HG02642 (cell line): Measurements from ENCODE around the gene CLCF1.

ENCODE experiments used
- ATAC-seq: cut with Tn5 transposase; IDR thresholded peaks from one replicate; pipeline ENCODE4 v1.9.1; 2021; ENCODE audit warnings: mild to moderate bottlenecking; ENCODE audit not compliant: unreplicated experiment, poor library complexity

The CLCF1 gene

GRCh38 chr11:67396587-67397389 is 23.4 kb upstream of the CLCF1 start:
- no peak for ATAC-seq

DNA sequence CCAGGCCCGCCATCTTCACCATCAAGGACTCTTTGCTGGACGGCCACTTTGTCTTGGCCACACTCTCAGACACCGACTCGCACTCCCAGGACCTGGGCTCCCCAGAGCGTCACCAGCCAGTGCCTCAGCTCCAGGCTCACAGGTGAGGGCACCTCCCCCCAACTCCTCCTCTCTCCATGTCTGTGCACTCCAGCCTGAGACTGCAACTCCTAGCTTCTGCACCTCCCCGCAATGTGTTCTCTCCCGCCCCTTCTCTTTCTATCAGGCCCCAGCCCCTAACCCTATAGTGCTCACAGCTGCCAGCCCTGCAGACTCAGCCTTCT is 22.8 kb upstream of the CLCF1 start:
- no peak for ATAC-seq

DNA sequence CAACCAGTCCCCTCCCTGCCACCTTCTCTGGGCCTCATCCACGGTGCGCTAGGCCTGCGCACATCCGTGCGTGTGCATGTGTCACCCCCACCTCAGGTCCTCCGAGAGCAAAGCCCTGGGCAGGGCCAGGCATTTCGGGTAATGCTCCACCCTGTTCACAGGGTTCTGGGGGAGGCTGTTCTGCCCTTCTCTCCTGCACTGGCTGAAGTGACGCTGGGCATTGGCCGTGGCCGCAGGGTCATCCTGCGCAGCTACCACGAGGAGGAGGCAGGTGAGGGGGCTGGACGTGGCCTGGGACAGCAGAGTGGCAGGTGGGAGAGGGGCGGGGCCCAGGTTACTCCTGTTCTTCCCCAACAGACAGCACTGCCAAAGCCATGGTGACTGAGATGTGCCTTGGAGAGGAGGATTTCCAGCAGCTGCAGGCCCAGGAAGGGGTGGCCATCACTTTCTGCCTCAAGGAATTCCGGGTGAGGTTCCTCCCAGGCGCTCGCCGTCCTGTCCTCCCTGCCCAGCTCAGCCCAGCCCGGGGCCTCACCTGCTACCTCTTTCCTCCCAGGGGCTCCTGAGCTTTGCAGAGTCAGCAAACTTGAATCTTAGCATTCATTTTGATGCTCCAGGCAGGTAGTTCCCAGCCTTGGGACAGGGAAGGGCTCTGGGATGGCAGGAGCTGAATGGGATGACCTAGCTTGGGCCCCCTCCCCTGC is 22.3 kb upstream of the CLCF1 start:
- no peak for ATAC-seq

DNA sequence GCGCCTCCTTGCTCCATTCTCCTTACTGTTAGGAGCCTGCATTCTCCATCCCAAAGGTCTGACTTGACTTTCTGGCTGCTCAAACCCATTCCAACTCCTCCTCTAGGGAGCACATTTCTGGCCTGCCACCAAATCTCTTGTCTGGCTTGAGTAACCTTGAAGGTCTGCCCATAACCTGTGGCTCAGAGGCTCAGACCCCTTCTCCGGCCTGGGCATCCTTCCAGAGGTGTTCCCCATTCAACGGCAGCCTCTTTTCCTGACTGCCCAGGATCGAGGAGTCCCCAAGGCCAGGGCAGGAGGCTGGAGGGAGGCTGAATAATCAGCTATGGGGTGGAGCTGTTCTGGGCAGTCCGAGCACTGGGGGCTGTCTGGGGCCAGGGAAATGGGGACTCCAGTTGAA is 20.6 kb upstream of the CLCF1 start:
- no peak for ATAC-seq

GRCh38 chr11:67393437-67393836 is 20.0 kb upstream of the CLCF1 start:
- ATAC-seq, result no peak

- no peak for ATAC-seq
Observed at GRCh38 chr11:67392183-67392715, 18.9 kb upstream of the CLCF1 start.

GRCh38 chr11:67391304-67392182 is 18.1 kb upstream of the CLCF1 start, which contains the start of gene RAD9A:
Gene RAD9A (plus strand): TSS chr11:67391986. CDS start chr11:67392045, 59 bp downstream.
- peak; percentile 78 for ATAC-seq

GRCh38 chr11:67390947-67391303 is 17.5 kb upstream of the CLCF1 start:
- no peak for ATAC-seq

DNA sequence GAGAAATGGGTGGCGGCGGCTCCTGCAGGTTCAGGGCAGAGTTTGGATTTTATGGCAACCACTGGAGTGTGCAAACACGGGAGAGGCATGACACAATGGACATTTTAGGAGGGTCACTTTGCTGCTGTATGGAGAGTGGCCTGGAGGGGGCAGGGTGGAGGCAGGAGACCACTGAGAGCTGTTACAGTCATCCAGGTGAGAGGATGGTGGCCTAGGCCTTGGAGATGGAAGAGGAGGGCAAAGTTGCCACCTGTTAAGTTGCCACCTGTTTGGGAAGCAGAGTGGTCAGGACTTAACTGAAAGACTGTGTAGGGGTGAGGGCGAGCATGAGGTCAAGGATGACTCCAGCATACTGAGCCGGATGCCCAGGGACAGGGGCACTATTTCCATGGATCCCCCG is 16.1 kb upstream of the CLCF1 start:
- no peak for ATAC-seq

DNA sequence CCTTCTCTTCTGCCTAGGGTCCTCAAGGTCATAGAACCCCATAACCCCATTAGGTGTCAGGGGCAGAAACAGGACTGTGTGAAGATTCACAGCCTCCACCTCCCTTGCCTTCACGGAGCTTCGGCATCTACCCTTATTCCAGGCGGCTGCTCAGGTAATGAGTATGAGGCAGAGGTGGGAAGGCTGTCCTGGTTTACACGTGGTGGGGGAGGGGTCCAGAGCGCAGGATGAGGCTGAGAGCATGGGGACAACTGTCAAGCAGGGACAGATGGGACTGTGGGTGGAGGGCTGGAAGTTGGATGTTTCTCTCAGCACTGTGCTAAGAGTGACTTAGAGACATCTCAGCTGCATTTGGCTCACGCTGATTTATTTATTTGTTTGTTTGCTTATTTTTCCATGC is 14.1 kb upstream of the CLCF1 start:
- ATAC-seq, result no peak

DNA sequence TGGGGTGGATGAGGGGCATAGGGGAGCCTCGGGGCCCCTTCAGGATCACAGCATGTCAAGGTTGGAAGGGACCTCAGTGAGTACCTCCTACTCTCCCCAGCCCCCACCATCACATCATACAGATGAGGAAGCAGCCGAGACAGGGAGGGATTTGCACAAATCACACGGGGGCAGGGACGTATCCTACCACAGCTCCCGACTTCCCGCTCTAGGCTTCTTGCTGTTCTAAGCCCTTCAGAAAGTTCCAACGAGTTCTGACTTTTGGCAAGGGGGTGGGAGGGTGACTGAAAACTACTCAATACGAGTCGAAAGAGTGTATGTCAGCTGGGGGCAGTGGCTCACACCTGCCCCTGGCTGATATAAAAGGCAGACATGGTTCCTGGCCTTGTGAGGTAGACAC is 13.7 kb upstream of the CLCF1 start:
- no peak for ATAC-seq

GRCh38 chr11:67384851-67385366 is 11.5 kb upstream of the CLCF1 start:
- no peak for ATAC-seq

DNA sequence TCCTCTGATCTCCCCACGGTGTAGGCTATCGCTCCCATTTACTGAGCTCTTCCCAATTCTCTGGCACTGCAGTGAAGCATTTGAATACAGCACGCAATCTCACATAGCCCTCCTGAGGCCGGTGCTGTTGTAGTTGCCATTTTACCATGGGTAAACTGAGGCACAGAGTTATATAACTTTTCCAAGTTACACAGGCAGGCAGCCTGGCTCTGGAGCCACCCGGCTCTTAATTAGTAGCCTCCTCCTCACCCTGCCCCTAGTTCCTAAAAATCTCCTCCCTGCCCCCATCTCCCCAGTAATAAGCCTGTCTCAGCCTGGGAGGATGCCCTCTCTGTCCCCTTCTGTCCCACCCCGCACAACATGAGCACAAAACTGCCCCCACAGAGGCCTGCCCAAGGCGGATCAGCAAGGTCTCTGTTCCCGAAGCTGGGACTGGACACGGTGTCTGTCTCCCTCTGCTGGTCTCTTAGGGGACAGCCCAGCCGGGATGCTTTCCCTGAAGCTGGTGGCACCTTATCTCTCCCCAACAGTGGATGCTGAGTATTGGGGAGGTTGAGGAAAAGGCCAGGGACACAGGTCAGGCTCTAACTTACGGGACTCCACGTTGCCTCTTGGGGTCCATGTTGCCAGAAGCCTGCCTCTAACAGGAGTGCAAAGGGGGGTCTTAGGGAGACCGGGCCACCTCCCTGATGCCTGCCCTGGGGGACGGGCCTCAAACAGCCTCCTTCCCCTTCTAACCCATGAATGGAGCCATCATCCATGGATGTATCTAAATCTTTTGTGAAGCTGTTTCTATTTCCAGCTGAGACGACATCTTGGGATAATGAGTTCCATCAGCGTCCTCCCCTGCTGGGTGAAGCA is 9.1 kb upstream of the CLCF1 start:
- peak; percentile 57 for ATAC-seq

DNA sequence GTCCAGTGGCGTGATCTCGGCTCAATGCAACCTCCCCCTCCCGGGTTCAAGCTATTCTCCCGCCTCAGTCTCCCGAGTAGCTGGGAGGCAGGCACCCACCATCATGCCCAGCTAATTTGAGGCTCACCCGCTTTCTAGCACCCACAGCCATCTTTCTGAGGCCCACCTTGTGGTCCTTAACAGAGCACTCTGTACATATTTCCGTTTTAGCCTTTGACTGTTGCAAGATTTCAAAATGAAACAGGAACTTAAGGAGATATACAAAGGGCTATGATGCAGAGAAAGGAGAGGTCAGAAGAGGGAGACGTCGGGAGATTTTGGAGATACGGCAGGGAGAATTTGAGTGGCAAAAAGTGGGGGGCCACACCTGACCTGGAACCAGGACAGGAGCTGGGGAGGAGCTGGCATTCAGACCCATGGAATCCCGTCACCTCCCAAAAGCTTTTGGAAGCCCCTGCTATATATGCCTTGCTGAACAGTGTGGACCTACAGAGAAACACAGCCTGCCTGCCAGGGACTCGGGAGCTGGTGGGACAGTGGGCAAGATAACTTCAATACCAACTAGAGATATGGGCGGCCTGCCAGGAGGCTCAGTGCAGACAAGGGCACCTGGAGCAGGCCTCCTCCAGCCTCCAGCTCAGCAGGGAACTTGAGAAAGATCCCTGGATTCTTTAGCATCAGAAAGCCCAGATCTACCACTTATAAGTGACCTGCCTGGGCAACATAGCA is 8.0 kb upstream of the CLCF1 start:
- ATAC-seq, result no peak

- ATAC-seq, result no peak
Observed at GRCh38 chr11:67379061-67380058, 6.0 kb upstream of the CLCF1 start.

DNA sequence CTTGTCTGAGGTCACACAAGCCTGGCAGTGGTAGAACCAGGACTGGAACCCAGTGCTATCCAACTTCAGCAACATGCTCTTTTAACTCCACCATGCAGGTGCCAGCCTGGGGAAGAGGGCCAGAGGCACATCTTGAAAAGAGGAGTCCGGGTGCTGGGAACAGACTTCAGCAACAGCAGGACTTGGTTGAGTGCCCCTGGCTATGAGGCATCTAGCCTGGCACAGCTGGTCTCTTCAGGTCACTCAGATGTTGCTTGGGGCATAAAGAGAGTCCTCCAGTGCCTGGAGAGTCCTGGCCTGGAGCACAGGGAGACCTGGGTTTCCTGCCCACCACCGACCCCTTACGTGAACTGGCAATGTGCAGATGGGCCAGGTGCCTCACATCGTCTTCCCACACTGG is 5.1 kb upstream of the CLCF1 start:
- no peak for ATAC-seq

DNA sequence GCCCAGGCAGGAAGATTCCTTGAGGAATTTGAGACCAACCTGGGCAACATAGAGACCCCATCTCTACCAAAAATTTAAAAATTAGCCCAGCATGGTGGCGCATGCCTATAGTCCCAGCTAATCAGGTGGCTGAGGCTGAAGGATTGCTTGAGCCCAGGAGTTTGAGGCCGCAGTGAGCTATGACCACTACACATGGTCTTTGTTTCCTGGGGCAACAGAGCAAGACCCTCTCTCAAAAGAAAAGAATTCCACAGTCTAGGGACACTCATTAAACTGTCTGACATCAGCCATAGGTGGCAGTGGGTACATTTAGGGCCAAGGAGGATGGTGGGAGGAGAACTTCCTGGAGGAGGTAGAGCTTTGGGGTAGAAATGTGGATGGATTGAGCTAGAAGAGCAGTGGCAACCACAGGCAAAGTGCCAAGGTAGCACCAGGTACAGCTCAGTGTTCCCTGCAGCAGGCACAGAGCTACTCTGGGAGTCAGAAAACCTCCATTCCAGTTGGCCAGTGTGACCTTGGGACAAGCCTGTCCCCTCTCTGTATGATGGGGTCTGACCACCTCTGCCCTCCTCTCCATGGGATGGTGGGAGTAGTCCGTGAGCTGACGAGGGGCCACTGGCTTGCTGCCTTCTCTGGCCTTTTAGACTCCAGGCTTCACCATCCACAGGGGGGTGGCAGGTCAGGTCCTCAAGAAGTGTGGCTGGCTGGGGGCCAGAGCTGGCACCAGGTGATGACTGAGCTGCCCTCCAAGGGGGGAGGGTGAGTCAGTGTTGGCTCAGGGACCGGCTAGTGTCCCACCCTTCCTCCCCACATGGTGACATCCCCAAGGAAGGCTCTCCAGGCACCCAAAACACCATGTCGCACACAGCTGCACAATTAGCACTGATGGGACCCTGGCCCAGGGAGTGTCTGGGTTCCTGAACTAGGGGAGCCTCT is 3.7 kb upstream of the CLCF1 start:
- no peak for ATAC-seq
